H9 (cell line): ENCODE results near the gene MITF. TPM values are rescaled to one million over a fixed set of nuclear protein-coding genes. Genes with fewer than 3 reads are reported as not detected.

Source experiments
- DNase-seq: peaks from one replicate; pipeline ENCODE4 v3.0.0-alpha.2; 2017
- H2AFZ ChIP-seq: one replicate; pipeline ENCODE4 v1.6.1; 2013; ENCODE audit warnings: mild to moderate bottlenecking, low read length, control low read depth, moderate library complexity
- H2AK5ac ChIP-seq: 2 replicates; pipeline ENCODE4 v1.6.1; 2013; ENCODE audit warnings: low read length, control low read depth, mixed read lengths; ENCODE audit not compliant: insufficient read length
- H2BK120ac ChIP-seq: one replicate; pipeline ENCODE4 v1.6.1; 2013; ENCODE audit warnings: low read depth, mild to moderate bottlenecking, low read length, control low read depth, inconsistent platforms; ENCODE audit not compliant: poor library complexity, severe bottlenecking
- H2BK12ac ChIP-seq: 2 replicates; pipeline ENCODE4 v1.6.1; 2013; ENCODE audit warnings: low read length, control low read depth, mixed read lengths, low read depth; ENCODE audit not compliant: insufficient read length
- H2BK15ac ChIP-seq: 2 replicates; pipeline ENCODE4 v1.6.1; 2013; ENCODE audit warnings: low read depth, low read length, control low read depth
- H2BK20ac ChIP-seq: one replicate; pipeline ENCODE4 v1.6.1; 2013; ENCODE audit warnings: low read depth, mild to moderate bottlenecking, low read length, control low read depth, inconsistent platforms; ENCODE audit not compliant: poor library complexity, severe bottlenecking
- H2BK5ac ChIP-seq: 2 replicates; pipeline ENCODE4 v1.6.1; 2013; ENCODE audit warnings: low read length, control low read depth, mixed read lengths; ENCODE audit not compliant: insufficient read length
- H3K14ac ChIP-seq: 2 replicates; pipeline ENCODE4 v1.6.1; 2013; ENCODE audit warnings: low read length, control low read depth; ENCODE audit not compliant: insufficient read depth
- H3K18ac ChIP-seq: 2 replicates; pipeline ENCODE4 v1.6.1; 2013; ENCODE audit warnings: low read depth, mild to moderate bottlenecking, mixed read lengths, low read length, control low read depth; ENCODE audit not compliant: insufficient read length
- H3K23ac ChIP-seq: 2 replicates; pipeline ENCODE4 v1.6.1; 2013; ENCODE audit warnings: low read length, control low read depth, mixed read lengths, low read depth; ENCODE audit not compliant: insufficient read length
- H3K23me2 ChIP-seq: 2 replicates; pipeline ENCODE4 v1.6.1; 2013; ENCODE audit warnings: low read depth, mild to moderate bottlenecking, mixed read lengths, low read length, control low read depth; ENCODE audit not compliant: insufficient read length, poor library complexity, severe bottlenecking
- H3K27ac ChIP-seq: 2 replicates; pipeline ENCODE4 v1.5.1; 2013; ENCODE audit warnings: low read length, control low read depth, mixed read lengths, low read depth; ENCODE audit not compliant: insufficient read length
- H3K27me3 ChIP-seq: 2 replicates; pipeline ENCODE4 v1.6.1; 2013; ENCODE audit warnings: low read length, control low read depth, inconsistent platforms; ENCODE audit not compliant: insufficient read depth
- H3K4ac ChIP-seq: 2 replicates; pipeline ENCODE4 v1.6.1; 2013; ENCODE audit warnings: low read depth, mild to moderate bottlenecking, control low read depth, inconsistent platforms, low read length, moderate library complexity
- H3K4me1 ChIP-seq: 2 replicates; pipeline ENCODE4 v1.6.1; 2013; ENCODE audit warnings: low read length, control low read depth, inconsistent platforms; ENCODE audit not compliant: insufficient read depth
- H3K4me2 ChIP-seq: 2 replicates; pipeline ENCODE4 v1.6.1; 2013; ENCODE audit warnings: low read length, control low read depth, mixed read lengths; ENCODE audit not compliant: insufficient read length, insufficient read depth
- H3K56ac ChIP-seq: 2 replicates; pipeline ENCODE4 v1.6.1; 2013; ENCODE audit warnings: low read depth, mild to moderate bottlenecking, mixed read lengths, low read length, control low read depth; ENCODE audit not compliant: insufficient read length
- H3K79me1 ChIP-seq: 2 replicates; pipeline ENCODE4 v1.6.1; 2013; ENCODE audit warnings: low read depth, mild to moderate bottlenecking, moderate library complexity, low read length, control low read depth, inconsistent platforms; ENCODE audit not compliant: insufficient read depth, poor library complexity, severe bottlenecking
- H3K79me2 ChIP-seq: 2 replicates; pipeline ENCODE4 v1.6.1; 2013; ENCODE audit warnings: low read length, control low read depth, inconsistent platforms; ENCODE audit not compliant: insufficient read depth
- H3K9ac ChIP-seq: 2 replicates; pipeline ENCODE4 v1.6.1; 2013; ENCODE audit warnings: low read length, control low read depth, mixed read lengths; ENCODE audit not compliant: insufficient read length; ENCODE audit errors: extremely low read depth
- H3K9me3 ChIP-seq: one replicate; pipeline ENCODE4 v1.6.1; 2013; ENCODE audit warnings: low read depth, low read length, inconsistent platforms; ENCODE audit not compliant: control insufficient read depth
- H3T11ph ChIP-seq: one replicate; pipeline ENCODE4 v1.6.1; 2013; ENCODE audit warnings: mild to moderate bottlenecking, low read length, control low read depth, inconsistent platforms
- H4K20me1 ChIP-seq: one replicate; pipeline ENCODE4 v1.6.1; 2013; ENCODE audit not compliant: control insufficient read depth, insufficient read length, insufficient read depth
- H4K5ac ChIP-seq: 2 replicates; pipeline ENCODE4 v1.6.1; 2013; ENCODE audit warnings: low read depth, mild to moderate bottlenecking, mixed read lengths, low read length, control low read depth; ENCODE audit not compliant: insufficient read length
- H4K8ac ChIP-seq: replicated peaks from 2 replicates; pipeline ENCODE4 v1.6.1; 2013; ENCODE audit warnings: low read length, control low read depth, mixed read lengths, low read depth; ENCODE audit not compliant: insufficient read length
- H4K91ac ChIP-seq: 2 replicates; pipeline ENCODE4 v1.6.1; 2013; ENCODE audit warnings: low read depth, mild to moderate bottlenecking, moderate library complexity, mixed read lengths, low read length, control low read depth; ENCODE audit not compliant: insufficient read length
- H3K27ac Mint-ChIP-seq, 3 experiments: 2 replicates in 2 of 3; 3 replicates in 1 of 3; pipeline ENCODE4 v1.8.0; 2020 to 2021; ENCODE audit warnings: mixed read lengths in 3 of 3, mild to moderate bottlenecking in 1 of 3, moderate library complexity in 1 of 3
- H3K27me3 Mint-ChIP-seq: 2 replicates; pipeline ENCODE4 v1.8.0; 2021; ENCODE audit warnings: low read depth, mild to moderate bottlenecking, moderate library complexity, mixed read lengths
- H3K36me3 Mint-ChIP-seq, 3 experiments: 2 replicates in 2 of 3; 3 replicates in 1 of 3; pipeline ENCODE4 v1.8.0; 2020 to 2021; ENCODE audit warnings: low read depth in 3 of 3, mixed read lengths in 3 of 3; ENCODE audit not compliant: insufficient read depth in 1 of 3
- H3K4me1 Mint-ChIP-seq, 2 experiments: 2 replicates each; pipeline ENCODE4 v1.8.0; 2020; ENCODE audit warnings: mixed read lengths in 2 of 2
- H3K4me3 Mint-ChIP-seq, 2 experiments: 2 replicates in 1 of 2; 3 replicates in 1 of 2; pipeline ENCODE4 v1.8.0; 2020 to 2021; ENCODE audit warnings: mild to moderate bottlenecking in 2 of 2, mixed read lengths in 2 of 2, moderate library complexity in 1 of 2
- H3K9me3 Mint-ChIP-seq, 2 experiments: 2 replicates in 1 of 2; 3 replicates in 1 of 2; pipeline ENCODE4 v1.8.0; 2020; ENCODE audit warnings: mild to moderate bottlenecking in 2 of 2, mixed read lengths in 2 of 2, moderate library complexity in 1 of 2
- CTCF ChIP-seq: fragments of 200-600 bp; sonication (generic); conservative IDR thresholded peaks from 3 replicates; pipeline ENCODE4 v1.8.0; 2021; ENCODE audit warnings: antibody characterized with exemption, mild to moderate bottlenecking
- WGBS: extraction: QIAGEN DNeasy Blood & Tissue Kit; methylation state at CpG from one replicate; pipeline ENCODE4 v1.1.7; 2013; ENCODE audit warnings: missing lambda C conversion rate, low lambda C conversion rate, mixed read lengths; ENCODE audit not compliant: insufficient read length; ENCODE audit errors: extremely low coverage; 5-methylcytosine and 5-hydroxymethylcytosine counted together
- total RNA-seq: library from RNA; stranded (reverse); gene quantifications from 2 replicates; pipeline ENCODE4 v1.2.1, GENCODE V29; 2021

The MITF gene
- total RNA-seq, 1 experiment from 2014 or later = 0.81 TPM

- Histone ChIP-seq H2BK15ac (no peak overlapping the region), H3K9ac (no peak overlapping the region), H3K4me2 (no peak overlapping the region), H3K79me1 (no peaks in the 10 kb centered on the region), H3K4me1 (no peaks in the 10 kb centered on the region), H2AFZ (no peak overlapping the region), H3K4ac (no peak overlapping the region), H4K20me1 (no peaks in the 10 kb centered on the region), H3K27me3 (no peaks in the 10 kb centered on the region), H3K23me2 (no peaks in the 10 kb centered on the region), H2BK120ac (no peak overlapping the region), H3K56ac (no peak overlapping the region), H2BK20ac (no peak overlapping the region), H2BK5ac (no peak overlapping the region), H3K79me2 (no peaks in the 10 kb centered on the region), H4K91ac (no peak overlapping the region), H4K8ac (no peak overlapping the region), H2AK5ac (no peak overlapping the region), H4K5ac (no peak overlapping the region), H3K27ac (no peak overlapping the region), H3T11ph (no peak overlapping the region), H3K23ac (no peak overlapping the region), H3K14ac (no peak overlapping the region), H3K9me3 (no peaks in the 10 kb centered on the region), H3K18ac (no peak overlapping the region), H2BK12ac (no peak overlapping the region)
- Mint-ChIP-seq H3K4me3 (no peak overlapping the region), H3K4me1 (no peaks in the 10 kb centered on the region), H3K27ac (no peak overlapping the region), H3K36me3 (peaks cover 0 to 2% (median under 1%) of the 10 kb centered on the region in 3 experiments; a peak in 2 of 7 replicates), H3K9me3 (peaks cover 0 to 4% of the 10 kb centered on the region in 2 experiments; a peak in 2 of 5 replicates), H3K27me3 (no peaks in the 10 kb centered on the region; the same call in 1 of the 2 replicates)
- no CpG with 5 or more reads among the region's 3 CpGs for WGBS
- no peak for DNase-seq
- TF ChIP-seq CTCF = no peak
Measured at GRCh38 chr3:69830147-69830546, 90.9 kb downstream of the MITF start.
